WERI-Rb-1 (cell line): ENCODE measurements around the gene DEPDC5.

Source experiments
- DNase-seq: peaks from one replicate; pipeline ENCODE4 v3.0.0-alpha.2; 2020
- H3K27ac ChIP-seq: fragments of 250-450 bp; sonication (Bioruptor Pico); 2 replicates; pipeline ENCODE4 v1.5.1; 2020; ENCODE audit warnings: mild to moderate bottlenecking, moderate library complexity
- H3K27me3 ChIP-seq: fragments of 250-450 bp; sonication (Bioruptor Pico); 2 replicates; pipeline ENCODE4 v1.5.1; 2021; ENCODE audit warnings: mild to moderate bottlenecking, low read depth, moderate library complexity; ENCODE audit not compliant: insufficient read depth, severe bottlenecking
- H3K36me3 ChIP-seq: fragments of 250-450 bp; sonication (Bioruptor Pico); 2 replicates; pipeline ENCODE4 v1.5.1; 2020; ENCODE audit warnings: mild to moderate bottlenecking, moderate library complexity
- H3K4me3 ChIP-seq: 2 replicates; pipeline ENCODE4 v1.5.1; 2011; ENCODE audit warnings: low read depth, mild to moderate bottlenecking, control low read depth, low read length
- H3K9me3 ChIP-seq: fragments of 250-450 bp; sonication (Bioruptor Pico); 2 replicates; pipeline ENCODE4 v1.5.1; 2021; ENCODE audit warnings: mild to moderate bottlenecking, moderate library complexity; ENCODE audit not compliant: severe bottlenecking
- TF ChIP-seq, protein P1 (sequence below): IDR thresholded peaks from 2 replicates; pipeline ENCODE4 v1.5.1; 2011; ENCODE audit warnings: low read depth, mild to moderate bottlenecking, control low read depth, inconsistent platforms, low read length

The DEPDC5 gene

GRCh38 chr22:31852691-31853421 is 99.0 kb downstream of the DEPDC5 start:
- no peak for DNase-seq
- Histone ChIP-seq H3K36me3 (peaks cover 21% of the 10 kb centered on the region), H3K4me3 (no peak overlapping the region), H3K27me3 (no peaks in the 10 kb centered on the region), H3K27ac (no peak overlapping the region), H3K9me3 (no peaks in the 10 kb centered on the region)
- TF ChIP-seq, protein P1, sequence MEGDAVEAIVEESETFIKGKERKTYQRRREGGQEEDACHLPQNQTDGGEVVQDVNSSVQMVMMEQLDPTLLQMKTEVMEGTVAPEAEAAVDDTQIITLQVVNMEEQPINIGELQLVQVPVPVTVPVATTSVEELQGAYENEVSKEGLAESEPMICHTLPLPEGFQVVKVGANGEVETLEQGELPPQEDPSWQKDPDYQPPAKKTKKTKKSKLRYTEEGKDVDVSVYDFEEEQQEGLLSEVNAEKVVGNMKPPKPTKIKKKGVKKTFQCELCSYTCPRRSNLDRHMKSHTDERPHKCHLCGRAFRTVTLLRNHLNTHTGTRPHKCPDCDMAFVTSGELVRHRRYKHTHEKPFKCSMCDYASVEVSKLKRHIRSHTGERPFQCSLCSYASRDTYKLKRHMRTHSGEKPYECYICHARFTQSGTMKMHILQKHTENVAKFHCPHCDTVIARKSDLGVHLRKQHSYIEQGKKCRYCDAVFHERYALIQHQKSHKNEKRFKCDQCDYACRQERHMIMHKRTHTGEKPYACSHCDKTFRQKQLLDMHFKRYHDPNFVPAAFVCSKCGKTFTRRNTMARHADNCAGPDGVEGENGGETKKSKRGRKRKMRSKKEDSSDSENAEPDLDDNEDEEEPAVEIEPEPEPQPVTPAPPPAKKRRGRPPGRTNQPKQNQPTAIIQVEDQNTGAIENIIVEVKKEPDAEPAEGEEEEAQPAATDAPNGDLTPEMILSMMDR, result no peak

DNA sequence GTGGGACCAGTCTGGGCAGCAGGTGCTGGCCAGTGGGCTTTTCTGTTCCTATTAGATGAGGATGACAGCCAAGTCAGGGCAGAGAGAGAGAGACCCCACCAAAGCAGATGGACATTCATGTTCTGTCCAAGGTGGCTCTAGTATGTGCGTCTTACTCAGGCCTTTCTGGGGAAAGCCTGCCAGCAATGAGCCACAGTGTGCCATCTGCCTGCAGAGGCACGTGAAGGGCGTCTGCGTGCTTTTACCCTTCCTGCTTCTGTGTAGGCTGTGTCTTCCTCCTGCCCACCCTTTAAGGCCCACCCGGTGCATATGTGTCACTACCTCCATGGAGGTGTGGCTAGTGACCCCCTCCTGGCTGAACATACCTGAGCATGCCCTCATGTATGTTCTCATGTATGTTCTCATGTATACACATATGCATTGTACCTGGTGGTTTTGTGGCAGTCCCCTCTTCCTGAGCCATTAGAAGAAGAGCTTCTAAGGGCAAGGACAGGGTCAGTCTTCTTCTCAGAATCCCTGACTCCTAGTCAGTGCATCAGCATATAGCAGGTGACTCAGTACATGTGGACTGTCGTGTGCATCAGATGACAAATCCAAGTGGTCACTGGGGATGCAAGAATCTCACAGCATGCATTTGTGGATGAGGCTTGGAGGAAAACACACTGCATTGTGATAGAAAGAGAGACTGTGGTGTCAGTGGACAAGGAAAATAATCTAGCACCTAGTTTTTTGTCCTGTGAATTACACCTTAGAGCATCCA is 100.1 kb downstream of the DEPDC5 start:
- no peak overlapping the region for H3K27ac ChIP-seq
- no peak overlapping the region for H3K4me3 ChIP-seq
- peaks cover 13% of the 10 kb centered on the region; the same call in 1 of the 2 replicates for H3K36me3 ChIP-seq
- DNase-seq, result no peak
- no peaks in the 10 kb centered on the region for H3K9me3 ChIP-seq
- TF ChIP-seq, protein P1, result no peak
- H3K27me3 ChIP-seq, result no peaks in the 10 kb centered on the region

- no peak overlapping the region for H3K4me3 ChIP-seq
- no peak overlapping the region for H3K27ac ChIP-seq
- TF ChIP-seq, protein P1, result no peak
- no peaks in the 10 kb centered on the region for H3K9me3 ChIP-seq
- H3K36me3 ChIP-seq, result peaks cover 4% of the 10 kb centered on the region
- no peaks in the 10 kb centered on the region for H3K27me3 ChIP-seq
- peak; percentile 10 for DNase-seq
Observed at GRCh38 chr22:31857247-31857646, 103.4 kb downstream of the DEPDC5 start.

DNA sequence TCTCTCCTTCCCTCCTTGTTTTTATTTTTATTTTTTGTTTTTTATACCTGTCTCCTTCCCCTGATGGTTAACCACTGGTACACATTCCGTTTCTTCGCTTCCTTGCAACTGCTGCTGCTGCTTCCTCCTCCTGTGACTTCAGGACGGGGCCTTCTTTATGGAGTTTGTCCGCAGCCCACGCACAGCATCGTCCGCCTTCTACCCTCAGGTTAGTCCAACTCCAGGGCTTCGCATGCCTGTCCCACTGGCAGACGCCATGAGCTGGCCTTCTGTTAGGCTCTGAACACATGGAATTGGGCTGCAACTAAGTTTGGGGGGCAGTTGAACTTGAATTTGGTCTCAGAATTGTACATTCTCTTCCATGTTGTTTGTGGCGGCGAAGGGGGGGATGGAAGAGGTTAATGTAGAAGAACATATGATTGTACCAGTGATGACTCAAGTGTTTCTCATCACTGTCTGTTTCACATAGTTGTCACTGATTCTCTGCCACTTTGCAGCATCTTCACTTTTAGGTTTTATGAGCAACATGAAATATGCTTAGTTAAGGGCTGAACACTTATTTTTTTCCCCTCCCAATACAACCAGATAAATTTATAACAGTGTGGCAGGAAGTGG is 107.5 kb downstream of the DEPDC5 start:
- no peak overlapping the region for H3K4me3 ChIP-seq
- H3K27ac ChIP-seq, result no peak overlapping the region
- DNase-seq, result no peak
- H3K36me3 ChIP-seq, result peaks cover 4% of the 10 kb centered on the region
- no peaks in the 10 kb centered on the region for H3K9me3 ChIP-seq
- TF ChIP-seq, protein P1, result no peak
- no peaks in the 10 kb centered on the region for H3K27me3 ChIP-seq

GRCh38 chr22:31866918-31867317 is 113.1 kb downstream of the DEPDC5 start:
- no peak overlapping the region for H3K27ac ChIP-seq
- no peaks in the 10 kb centered on the region for H3K9me3 ChIP-seq
- TF ChIP-seq, protein P1, result no peak
- H3K36me3 ChIP-seq, result peaks cover 5% of the 10 kb centered on the region
- no peaks in the 10 kb centered on the region for H3K27me3 ChIP-seq
- DNase-seq, result no peak
- H3K4me3 ChIP-seq, result no peak overlapping the region
